GM21515 (cell line): Measurements from ENCODE around the gene TAS2R1.

ENCODE experiments used
- ATAC-seq: cut with Tn5 transposase; IDR thresholded peaks from one replicate; pipeline ENCODE4 v1.9.1; 2021; ENCODE audit not compliant: unreplicated experiment

Gene TAS2R1

DNA sequence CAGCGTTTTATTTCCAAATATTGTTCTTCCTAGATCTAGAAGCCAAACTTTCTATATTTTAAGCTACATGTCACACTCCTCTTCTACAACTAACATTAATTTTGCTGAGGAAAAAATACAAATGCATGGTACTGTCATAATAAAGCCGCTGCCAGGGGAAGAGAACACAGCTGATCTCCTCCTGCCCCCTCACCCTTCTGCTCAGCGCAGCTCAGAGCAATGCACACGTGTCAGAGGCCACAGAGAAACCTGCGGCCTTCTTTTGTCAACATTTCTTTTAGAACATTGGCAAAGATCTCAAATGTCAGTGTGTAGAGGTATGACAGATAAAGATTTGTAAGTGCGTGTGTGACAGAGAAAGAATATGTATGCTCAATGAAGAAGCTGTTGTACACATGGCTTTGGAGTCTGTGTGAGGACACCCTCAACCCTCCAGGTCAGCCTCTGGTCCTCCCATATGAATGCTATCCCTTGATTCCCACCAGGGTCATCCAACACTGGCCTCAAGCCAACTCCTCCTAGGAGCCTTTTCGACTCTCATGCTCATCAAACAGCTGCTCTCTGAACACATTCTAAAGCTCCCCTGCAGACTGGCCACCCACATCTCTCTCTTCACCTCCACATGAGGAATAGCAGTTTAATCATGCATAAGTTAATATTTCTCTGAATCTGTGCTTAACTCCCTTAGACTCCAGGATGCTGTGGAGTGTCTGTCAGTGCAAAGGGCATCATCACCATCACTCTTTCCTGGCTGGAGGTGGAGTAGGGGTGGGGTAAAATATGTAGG lies 40.9 kb downstream of the TAS2R1 start:
- ATAC-seq = no peak

- ATAC-seq = no peak
Observed at GRCh38 chr5:9588254-9588653, 41.9 kb downstream of the TAS2R1 start.

GRCh38 chr5:9587135-9587534 lies 43.0 kb downstream of the TAS2R1 start:
- no peak for ATAC-seq

DNA sequence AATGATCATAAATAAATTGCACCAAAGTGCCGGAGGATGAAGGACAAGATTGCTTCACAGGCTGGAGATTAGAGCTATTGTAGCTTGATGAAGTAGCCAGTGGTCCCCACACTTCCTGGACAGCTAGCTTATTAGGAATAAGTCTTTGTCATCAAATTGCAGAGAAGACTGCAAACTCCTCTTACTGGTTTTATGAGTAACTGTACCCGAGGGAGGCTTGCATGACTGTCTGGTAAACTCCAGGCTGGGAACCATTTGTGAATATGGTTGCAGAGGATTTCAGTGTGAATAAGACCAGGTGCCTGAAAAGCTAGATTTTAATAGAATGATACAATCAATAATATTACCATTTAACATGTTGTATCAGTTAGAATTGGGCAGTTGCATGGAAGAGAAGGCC lies 47.7 kb downstream of the TAS2R1 start:
- ATAC-seq = no peak
